IPS-NIHi7 (cell line): ENCODE data around the gene FAM111A.
"Not testable (repeated sequence)": the region's sequence is repeated elsewhere in the genome, so short reads cannot be mapped to it uniquely, and the experiment has no call there.

ENCODE experiments used
- DNase-seq: peaks from one replicate; pipeline ENCODE4 v3.0.0; 2012; ENCODE audit warnings: mixed read lengths; ENCODE audit errors: extremely low spot score

Gene FAM111A, protein sequence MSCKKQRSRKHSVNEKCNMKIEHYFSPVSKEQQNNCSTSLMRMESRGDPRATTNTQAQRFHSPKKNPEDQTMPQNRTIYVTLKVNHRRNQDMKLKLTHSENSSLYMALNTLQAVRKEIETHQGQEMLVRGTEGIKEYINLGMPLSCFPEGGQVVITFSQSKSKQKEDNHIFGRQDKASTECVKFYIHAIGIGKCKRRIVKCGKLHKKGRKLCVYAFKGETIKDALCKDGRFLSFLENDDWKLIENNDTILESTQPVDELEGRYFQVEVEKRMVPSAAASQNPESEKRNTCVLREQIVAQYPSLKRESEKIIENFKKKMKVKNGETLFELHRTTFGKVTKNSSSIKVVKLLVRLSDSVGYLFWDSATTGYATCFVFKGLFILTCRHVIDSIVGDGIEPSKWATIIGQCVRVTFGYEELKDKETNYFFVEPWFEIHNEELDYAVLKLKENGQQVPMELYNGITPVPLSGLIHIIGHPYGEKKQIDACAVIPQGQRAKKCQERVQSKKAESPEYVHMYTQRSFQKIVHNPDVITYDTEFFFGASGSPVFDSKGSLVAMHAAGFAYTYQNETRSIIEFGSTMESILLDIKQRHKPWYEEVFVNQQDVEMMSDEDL

DNA sequence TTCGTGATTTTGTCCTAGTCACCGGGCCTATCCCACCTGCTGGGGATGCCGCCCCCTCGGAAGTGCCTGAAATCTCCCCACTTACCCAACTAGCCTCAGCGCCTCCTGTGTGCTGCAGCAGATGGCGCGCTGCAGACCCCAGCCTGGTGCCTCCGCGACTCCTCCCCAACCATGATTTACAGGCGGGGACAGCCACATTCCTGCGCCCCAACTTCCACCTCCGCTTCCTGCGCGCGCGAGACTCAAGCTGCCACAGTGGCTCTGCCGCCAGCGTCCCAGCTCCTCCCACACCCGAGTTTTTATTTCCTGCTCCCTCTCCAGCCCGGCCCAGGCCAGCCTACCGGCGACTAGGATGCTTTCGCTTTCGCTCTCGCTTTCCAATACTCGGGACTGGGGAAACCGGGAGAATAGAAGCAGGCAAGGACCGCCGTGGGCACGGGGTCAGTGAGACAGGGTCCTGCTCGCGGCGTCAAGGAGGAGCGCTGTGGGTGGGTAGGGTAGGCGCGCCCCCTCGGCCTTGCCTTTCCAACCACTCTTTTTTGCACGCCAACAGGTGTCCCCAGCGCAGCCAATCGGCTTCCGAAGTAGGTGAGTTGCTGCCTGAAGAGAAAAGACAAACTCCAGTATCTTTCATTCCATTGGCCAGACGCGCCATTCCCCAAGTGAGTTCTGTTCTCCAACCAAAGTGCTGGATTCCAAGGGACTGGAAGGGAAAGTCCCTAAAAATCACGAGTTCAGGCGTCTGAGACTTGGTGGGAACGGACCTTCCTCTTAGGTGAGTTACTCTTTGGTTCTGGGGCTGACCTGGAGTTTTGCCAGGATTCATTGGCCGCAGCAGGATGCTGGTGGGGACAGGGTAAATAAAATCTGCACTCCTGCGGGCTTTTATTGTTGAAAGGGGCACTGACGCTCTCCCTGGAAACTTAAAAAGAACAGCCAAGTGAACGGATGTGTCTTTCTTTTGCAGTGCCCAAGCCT lies at the start of gene FAM111A:
TSS of gene FAM111A (plus strand) at position 327 of the 978 bp plus-strand sequence. CDS start 6,017 bp downstream, outside the sequence.
- peak; percentile 77 for DNase-seq

DNA sequence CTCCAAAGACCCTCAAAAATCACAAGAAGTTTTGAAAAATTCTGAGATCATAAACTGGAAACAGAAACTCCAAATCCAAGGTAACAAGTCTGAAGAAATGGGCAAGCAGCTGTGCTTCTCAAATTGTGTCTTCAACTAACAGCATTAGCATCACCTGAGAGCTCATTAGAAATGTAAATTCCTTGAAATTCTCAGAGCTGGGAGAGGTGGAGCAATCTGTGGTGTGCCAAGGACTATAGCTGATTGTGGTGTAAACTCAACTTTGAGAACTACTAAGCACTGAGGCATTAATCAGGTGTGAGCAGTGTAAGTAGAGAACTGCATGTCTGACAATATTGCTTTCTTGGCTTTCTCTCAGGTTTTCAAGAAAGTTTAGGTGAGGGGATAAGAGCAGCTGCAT lies 49.1 kb upstream of the FAM111A start:
- not testable (repeated sequence) for DNase-seq

DNA sequence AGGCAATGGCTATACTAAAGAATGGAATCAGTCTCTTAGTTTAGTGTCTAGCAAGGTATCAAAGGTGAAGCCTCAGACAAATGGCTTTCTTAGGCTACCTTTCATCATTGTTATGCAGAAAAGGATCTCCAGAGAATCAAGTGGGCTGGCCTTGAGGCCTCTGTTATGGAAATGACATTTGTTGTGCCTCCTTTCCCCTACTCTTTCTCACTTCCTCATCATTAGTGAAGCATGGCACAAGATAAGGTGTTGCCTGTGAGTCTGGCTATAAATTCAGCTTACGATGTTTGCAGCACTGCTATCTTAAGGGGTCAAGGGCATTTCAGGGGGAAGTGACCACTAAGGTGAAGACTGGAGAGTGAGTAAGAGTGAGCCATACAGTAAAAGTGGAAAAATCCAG lies 47.4 kb upstream of the FAM111A start:
- DNase-seq, result not testable (repeated sequence)

DNA sequence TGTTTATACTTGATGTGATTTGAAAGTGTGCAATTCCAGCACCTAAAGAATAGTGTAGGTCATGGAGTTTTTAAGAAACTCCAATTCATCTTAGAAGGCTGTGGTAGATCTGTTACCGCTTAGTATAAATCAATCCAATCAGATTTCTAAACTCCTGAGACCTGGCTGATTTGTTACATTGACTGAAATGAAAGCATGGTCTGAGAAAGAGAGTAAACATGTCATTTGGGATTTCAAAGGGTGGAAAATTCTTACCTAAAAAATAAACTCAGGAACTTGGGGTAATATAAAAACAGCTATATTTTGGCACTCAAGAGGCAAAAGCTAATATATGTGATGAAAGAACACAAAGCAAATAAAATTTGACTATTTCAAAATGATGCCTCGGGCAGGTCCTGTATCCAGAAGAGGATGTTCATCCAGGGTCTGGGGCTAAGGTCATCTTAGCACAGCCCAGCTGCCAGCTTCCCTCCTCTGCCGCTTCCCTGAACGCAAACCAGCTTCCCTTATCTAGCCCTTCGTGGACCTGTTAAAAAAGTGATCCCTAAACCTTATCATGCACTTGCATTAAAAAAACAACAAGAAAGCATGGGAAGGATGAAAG lies 46.6 kb upstream of the FAM111A start:
- not testable (repeated sequence) for DNase-seq

DNA sequence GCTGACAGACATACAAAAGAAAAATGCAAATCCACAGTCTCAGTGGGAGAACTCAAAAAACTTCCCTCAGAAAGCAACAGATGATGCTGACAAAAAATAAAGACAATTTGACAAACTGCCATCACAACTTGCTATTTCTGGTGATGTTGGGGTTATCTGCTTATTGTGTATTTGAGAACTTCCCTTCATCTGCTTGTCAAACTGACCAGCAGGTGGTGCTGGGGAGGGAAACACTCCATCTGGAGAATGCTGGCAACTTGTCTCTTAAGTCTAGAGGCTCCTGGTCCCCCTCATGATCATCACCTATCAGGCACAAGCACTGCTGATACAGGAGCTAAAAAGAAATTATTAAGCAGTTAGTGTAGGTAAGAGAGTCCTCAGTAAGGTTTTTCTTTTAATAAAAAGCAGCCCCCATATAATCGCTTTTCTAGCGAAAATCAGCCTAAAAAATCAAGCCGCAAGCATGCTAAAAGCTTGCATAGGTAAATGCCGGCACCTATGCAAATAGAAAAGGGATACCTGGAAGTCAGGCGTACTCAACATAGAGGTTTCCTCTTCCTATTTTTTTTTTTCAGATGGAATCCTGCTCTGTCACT lies 45.4 kb upstream of the FAM111A start:
- peak; percentile 13 for DNase-seq

DNA sequence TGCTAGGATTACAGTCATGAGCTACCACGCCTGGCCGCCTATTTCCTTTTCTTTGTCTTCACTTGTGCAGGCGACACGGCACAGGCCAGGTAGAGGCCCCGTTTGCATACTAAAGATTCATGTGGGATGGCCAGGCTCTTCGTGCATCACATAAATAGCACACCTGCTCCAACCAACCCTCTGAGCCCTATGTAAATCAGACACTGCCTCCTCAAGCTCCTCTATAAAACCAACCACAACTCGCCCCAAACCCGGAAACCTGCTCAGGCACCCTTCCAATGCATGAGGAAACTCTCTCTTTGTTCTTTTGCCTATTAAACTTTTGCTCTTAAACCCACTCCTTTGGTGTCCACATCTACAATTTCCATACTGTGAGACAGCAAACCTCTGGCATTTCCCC lies 44.7 kb upstream of the FAM111A start:
- not testable (repeated sequence) for DNase-seq

DNA sequence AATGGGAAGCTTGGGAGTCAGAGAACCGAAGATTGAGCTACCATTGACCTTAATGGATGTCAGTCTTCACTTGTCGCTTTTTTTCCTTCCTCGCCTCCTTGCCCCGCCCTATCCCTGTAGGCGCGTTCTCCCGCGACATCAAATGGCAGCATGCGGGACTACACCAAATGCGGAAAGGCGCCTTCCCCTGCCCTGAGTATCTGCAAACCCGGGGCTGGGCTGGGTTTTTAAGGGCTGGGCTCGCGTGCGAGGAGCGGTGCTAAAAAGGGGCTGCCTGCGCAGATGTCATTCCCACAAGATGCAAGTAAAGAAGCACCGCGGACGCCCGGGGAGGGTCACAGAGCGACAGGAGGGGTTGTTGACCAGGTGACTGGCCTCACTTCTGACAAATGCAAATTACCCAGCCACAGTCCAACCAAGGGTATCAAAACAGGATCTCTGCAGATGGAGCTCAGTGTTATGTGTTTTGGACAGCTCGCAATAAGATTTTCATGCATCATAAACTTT lies 40.3 kb upstream of the FAM111A start:
- DNase-seq, result peak; percentile 68

DNA sequence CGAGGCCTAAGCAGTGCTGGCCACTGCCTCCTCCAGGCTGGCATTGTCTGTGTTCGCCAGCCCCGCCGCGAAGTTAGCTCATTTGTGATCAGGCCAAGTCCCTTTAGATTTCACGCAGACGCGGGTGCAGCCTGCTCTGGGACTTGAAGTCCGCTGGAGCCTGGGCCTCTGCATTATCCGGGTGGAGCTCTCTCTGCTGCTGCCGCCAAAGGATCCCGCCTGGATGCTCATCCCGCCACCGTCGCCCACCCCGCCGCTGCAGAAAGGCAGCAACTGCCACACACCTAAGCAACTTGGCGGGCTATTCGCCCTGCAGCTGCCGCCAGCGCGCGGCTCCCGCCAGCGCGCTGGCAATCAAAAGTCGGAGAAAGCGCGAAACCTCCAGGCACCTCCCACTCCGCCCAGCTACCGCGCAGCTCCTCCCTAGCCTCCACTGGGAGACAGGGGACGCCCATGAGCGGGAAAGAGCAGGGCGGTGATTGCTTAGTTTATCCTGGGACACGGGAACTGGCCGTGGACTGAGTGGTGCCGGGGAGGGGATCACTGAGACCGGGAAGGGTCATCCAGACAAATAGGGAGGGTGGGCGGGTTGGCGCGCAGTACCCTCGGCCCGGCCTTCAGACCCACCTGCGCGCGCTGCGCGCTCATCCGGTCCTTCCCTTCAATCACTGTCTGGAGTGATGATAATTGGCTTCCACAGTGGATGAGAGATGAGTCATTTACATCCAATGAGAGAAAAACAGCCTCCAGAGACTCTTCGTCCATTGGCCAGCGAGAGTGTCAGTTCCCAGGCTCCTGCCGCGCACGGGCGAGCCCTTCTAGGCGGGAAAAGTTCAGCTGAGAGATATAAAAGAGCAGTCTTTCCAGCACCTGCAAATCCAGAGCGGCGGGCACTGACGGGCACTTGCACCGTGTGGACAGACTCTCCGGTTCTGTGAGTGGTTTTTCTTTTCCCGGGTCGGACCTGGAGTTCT lies 36.0 kb upstream of the FAM111A start, which contains the start of gene FAM111B:
TSS of gene FAM111B (plus strand) at position 875 of the 974 bp plus-strand sequence. CDS start 2,389 bp downstream, outside the sequence.
- peak; percentile 81 for DNase-seq

DNA sequence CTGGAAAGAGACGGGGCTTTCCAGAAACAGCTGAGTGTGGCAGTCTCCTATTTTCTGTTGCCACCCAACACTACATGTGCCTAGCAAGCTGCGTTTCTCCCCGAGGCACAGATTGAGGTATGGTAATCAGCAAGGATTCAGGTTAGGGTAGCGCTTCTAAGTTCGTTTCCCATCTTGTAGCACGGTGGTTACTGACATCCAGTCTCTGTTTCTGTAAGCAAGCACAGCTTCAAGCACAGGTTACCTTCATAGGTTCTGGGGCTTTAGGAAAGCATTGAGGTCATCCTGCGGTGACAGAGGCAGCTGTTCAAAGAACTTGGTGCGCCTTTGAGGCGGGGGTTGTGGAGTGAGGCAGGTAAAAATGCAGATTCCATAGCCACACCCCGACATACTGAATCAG lies 34.9 kb upstream of the FAM111A start:
- DNase-seq, result not testable (repeated sequence)

DNA sequence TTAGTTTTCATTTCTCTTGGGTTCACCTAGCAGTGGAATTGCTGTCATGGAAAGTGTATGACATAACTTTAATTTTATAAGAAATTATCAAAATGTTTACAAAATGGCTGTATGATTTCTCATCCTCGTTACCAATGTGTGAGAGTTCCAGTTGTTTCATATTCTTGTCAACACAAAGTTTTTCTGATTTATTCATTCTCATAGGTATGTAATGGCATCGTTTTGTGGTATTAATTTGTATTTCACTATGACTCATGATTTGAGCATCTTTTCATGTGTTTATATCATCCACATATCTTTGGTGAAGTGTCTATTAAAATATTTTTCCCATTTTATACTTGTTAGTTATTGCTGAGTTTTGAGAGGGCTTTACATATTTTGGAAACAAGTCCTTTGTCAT lies 30.2 kb upstream of the FAM111A start:
- no peak for DNase-seq

DNA sequence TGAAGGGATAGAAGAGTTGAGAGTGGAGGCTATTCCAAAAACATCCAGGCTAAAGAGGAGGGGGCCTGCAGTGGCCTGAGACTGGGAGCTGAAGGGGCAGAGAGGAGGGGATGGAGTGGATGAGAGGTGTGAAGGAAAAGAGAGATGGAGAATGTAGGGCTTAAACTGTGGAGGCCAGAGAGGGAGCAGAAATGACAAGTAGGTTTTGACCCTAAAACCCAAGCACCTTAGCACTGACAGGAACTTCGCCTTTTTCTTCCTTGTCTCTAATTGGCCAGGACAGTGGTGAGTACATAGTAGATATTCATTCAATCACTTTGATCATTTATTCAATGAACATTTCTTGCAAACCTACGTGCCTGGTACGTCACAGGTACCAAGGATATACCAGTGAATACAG lies 28.3 kb upstream of the FAM111A start:
- no peak for DNase-seq

DNA sequence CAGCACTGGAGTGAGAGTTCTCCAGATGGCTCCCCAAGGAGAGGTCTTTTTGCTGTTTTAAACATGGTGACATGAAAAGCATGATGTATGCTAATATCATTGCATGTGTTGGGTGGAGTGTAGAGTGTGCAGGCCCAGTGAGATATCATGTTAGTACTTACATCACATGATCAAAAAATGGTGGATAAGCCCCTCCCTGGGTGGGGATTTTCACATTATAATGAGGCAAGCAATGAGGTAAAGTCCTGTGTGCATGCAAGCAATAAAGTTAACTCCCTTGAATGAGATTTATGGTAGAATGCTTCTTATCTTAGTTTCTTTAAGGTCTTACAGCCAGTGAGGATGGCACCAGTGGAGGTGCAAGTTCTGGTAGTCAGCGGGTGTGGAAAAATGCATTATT lies 27.1 kb upstream of the FAM111A start:
- no peak for DNase-seq

DNA sequence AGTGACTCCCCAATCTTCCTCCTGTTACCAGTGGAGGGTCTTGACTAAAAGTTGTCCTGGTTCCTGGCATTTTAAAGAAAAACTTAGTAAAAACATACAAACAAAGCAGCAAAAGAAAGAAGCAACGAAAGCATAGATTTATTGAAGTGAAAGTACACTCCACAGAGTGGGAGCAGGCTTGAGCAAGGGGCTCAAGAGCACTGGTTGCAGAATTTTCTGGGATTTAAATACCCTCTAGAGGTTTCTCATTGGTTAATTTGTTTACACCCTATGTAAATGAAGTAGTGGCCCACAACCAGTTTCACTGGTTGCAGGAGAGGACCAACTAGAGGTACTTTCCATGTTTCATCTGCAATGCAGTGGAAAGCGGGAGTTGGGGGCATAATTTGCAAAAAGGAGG lies 24.9 kb upstream of the FAM111A start:
- no peak for DNase-seq

DNA sequence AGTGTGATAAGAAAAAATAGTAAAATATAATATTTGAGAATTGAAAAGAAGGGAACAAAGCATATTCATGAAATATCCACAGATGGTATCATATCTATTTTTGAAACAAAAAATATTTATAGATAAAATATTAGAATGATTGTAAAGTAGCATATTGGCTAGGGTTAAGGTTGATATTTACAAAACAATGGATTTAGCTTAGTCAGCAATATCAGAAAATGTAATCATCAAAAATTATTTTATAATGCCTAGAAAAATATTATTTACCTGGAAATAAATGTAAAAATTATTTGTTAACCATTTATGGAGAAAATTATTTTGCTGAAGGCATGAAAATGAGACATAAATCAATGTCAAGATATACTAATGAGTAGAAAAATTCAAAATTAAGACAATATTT lies 22.8 kb upstream of the FAM111A start:
- no peak for DNase-seq

DNA sequence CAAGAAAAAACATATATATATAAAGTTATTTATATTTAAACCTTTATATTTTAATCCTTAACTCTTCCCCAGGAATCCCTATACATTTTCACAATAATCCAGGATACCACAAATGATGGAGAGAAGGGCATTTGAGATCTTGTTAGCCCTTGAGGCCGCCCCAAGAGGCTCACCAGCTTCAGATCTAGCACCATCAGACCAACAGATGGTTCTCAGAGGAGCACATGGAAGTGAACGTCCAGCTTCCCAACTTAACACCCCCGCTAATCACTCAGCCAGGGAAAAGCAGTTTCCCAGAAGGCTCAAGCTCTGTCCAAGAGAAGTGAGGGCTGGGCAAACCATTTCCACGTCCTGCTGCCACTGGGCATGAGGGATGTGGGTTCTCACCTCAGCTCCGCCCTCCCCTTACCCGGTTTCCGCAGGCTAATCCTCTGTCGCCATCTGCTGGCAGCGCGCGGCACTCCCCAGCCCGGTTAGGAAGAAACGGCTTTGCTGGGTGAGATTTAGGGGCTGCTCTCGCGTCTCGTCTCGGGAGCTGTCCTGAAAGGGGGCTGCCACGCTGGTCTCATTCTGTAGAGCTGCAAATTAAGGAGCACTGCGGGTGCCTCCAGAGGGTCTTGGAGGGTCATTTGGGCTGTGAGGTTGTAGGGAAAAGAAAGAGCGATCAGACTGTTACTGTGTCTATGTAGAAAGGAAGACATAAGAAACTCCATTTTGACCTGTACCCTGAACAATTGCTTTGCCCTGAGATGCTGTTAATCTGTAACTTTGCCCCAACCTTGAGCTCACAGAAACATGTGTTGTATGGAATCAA lies 6.8 kb upstream of the FAM111A start:
- DNase-seq, result peak; percentile 91

DNA sequence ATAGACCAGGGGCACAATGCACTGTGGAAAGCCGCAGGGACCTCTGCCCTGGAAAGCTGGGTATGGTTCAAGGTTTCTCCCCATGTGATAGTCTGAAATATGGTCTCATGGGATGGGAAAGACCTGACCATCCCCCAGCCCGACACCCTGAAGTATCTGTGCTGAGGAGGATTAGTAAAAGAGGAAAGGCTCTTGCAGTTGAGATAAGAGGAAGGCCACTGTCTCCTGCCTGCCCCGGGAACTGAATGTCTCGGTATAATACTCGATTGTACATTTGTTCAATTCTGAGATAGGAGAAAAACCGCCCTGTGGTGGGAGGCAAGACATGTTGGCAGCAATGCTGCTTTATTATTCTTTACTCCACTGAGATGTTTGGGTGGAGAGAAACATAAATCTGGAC lies 6.1 kb upstream of the FAM111A start:
- DNase-seq, result not testable (repeated sequence)

DNA sequence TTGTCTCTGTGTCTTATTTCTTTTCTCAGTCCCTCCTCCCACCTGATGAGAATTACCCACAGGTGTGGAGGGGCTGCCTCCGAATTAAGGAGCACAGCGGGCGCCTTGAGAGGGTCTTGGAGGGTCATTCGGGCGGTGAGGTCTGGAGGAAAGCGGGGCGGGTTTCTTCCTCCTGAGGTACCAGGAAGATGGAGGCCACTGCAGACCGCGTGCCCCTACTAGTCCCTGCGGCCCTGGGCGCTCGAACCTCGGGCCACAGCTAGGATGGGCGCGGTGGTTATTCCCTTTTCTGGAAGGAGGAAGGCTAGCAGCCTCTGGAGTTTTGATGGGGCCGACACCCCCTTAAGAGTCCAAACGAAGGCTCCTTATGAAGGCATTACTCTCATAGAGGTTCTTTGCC lies 5.5 kb upstream of the FAM111A start:
- DNase-seq, result no peak

DNA sequence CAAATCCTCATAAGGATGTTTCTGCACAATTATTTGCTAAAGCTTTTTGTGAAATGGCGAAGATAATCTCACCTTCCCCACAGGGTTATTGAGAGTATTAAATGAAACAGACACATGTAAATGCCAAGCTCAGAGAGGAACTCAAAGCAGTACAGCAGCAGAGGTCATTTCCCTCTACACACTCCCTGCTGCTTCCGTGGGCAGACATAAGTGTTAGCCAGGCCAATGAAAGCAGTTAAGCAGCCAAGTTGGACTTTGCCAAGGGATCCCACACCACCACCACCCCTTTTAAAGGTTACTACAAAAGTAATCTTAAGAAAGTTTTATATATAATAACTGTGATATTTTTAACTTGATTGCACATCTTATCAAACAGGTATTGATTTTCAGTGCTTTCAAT lies 4.0 kb upstream of the FAM111A start:
- no peak for DNase-seq

DNA sequence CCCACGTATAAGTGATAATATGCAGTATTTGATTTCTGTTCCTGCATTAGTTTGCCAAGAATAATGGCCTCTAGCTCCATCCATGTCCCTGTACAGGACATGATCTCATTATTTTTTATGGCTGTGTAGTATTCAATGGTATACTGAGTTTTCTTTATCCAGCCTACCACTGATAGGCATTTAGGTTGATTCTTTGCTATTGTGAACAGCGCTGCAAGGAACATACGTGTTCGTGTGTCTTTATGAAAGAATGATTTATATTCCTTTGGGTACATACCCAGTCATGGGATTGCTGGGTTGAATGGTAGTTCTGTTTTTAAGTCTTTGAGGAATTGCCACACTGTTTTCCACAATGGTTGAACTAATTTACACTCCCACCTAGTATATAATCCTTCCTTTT lies 1.5 kb upstream of the FAM111A start:
- DNase-seq, result no peak
